K562 (cell line): ENCODE data around the gene LRRC3. TPM values are rescaled to one million over a fixed set of nuclear protein-coding genes. Genes with fewer than 3 reads are reported as not detected.
"Not testable (repeated sequence)": the region's sequence is repeated elsewhere in the genome, so short reads cannot be mapped to it uniquely, and the experiment has no call there.

Experiments
- ATF1 ChIP-seq, 2 experiments: fragments of 450-650 bp in 1 of 2; IDR thresholded peaks; 2 replicates each; pipeline ENCODE4 v1.6.1; 2016; ENCODE audit warnings: missing compliant biosample characterization in 1 of 2, missing genetic modification characterization in 1 of 2
- CREB1 ChIP-seq, 2 experiments: sonication (generic) in 1 of 2; formaldehyde crosslinking in 1 of 2; IDR thresholded peaks; 2 replicates each; pipeline versions ENCODE4 v1.6.1 to v1.8.0; 2012 to 2022; ENCODE audit warnings: inconsistent platforms in 1 of 2, mild to moderate bottlenecking in 1 of 2, missing genetic modification reagents in 1 of 2, moderate library complexity in 1 of 2
- CREM ChIP-seq: IDR thresholded peaks from 2 replicates; pipeline ENCODE4 v1.6.1; 2014; ENCODE audit warnings: antibody characterized with exemption, low read depth
- CTBP1 ChIP-seq: fragments of 450-650 bp; IDR thresholded peaks from 2 replicates; pipeline ENCODE4 v1.6.1; 2016; ENCODE audit warnings: borderline replicate concordance
- ELF1 ChIP-seq: fragments of 200-800 bp; sonication (Bioruptor generic); IDR thresholded peaks from 2 replicates; pipeline ENCODE4 v1.6.1; 2016; ENCODE audit warnings: missing genetic modification characterization, missing compliant biosample characterization
- ETV1 ChIP-seq: fragments of 450-650 bp; conservative IDR thresholded peaks from 2 replicates; pipeline ENCODE4 v1.6.1; 2016; ENCODE audit warnings: missing genetic modification characterization, control low read depth, low read depth, missing compliant biosample characterization
- ETV5 ChIP-seq: sonication (generic); formaldehyde crosslinking; IDR thresholded peaks from 2 replicates; pipeline ENCODE4 v1.4.0; 2020; ENCODE audit warnings: low read depth, mild to moderate bottlenecking, missing genetic modification reagents
- JUND ChIP-seq, 2 experiments: IDR thresholded peaks; 2 replicates in 1 of 2; 3 replicates in 1 of 2; pipeline ENCODE4 v1.6.1; 2011; ENCODE audit warnings: borderline replicate concordance in 2 of 2, low read depth in 2 of 2, low read length in 2 of 2, improper control_type of control experiment in 1 of 2, missing biosample characterization in 1 of 2, missing genetic modification characterization in 1 of 2, missing genetic modification reagents in 1 of 2
- RAD21 ChIP-seq, 2 experiments: fragments of 250-450 bp in 1 of 2; fragments of 450-650 bp in 1 of 2; sonication (Bioruptor Pico) in 1 of 2; formaldehyde crosslinking in 1 of 2; IDR thresholded peaks in 1 of 2; conservative IDR thresholded peaks in 1 of 2; 2 replicates each; pipeline versions ENCODE4 v1.4.0 to v1.8.0; 2020 to 2022; ENCODE audit warnings: mild to moderate bottlenecking in 2 of 2, moderate library complexity in 1 of 2
- RCOR1 ChIP-seq, 2 experiments: IDR thresholded peaks; 2 replicates each; pipeline ENCODE4 v1.6.1; 2012; ENCODE audit warnings: low read depth in 2 of 2, low read length in 2 of 2, borderline replicate concordance in 1 of 2, improper control_type of control experiment in 1 of 2
- SMC3 ChIP-seq: conservative IDR thresholded peaks from 2 replicates; pipeline ENCODE4 v1.6.1; 2011; ENCODE audit warnings: low read depth, low read length, improper control_type of control experiment; ENCODE audit not compliant: insufficient read depth
- STAG1 ChIP-seq: sonication (generic); formaldehyde crosslinking; IDR thresholded peaks from 2 replicates; pipeline ENCODE4 v1.5.0; 2020; ENCODE audit warnings: missing genetic modification reagents, borderline replicate concordance
- polyA plus RNA-seq, 8 experiments: library from polyadenylated mRNA; depleted of rRNA in 4 of 8; stranded (reverse) in 5 of 8; unstranded in 3 of 8; fragments of >200 nt; fragmentation: Nextera tagmentation in 2 of 8; fragmentation: Illumina TruSeq in 1 of 8; extraction: Ambion mirVana in 2 of 8; extraction: Trizol in 1 of 8; gene quantifications; 2 replicates each; pipeline versions ENCODE4 v1.2.1 to v1.2.3, GENCODE V29; 2011 to 2014; ENCODE audit warnings: inconsistent platforms in 1 of 8, missing spikeins in 1 of 8
- total RNA-seq, 7 experiments: library from RNA; depleted of rRNA in 6 of 7; stranded (reverse); fragments of >200 nt in 6 of 7; fragmentation: Illumina TruSeq in 2 of 7; extraction: Trizol in 2 of 7; gene quantifications; 2 replicates each; pipeline versions ENCODE4 v1.2.1 to v1.2.3, GENCODE V29; 2011 to 2021; ENCODE audit warnings: low replicate concordance in 1 of 7
- TF ChIP-seq, protein P1 (sequence below), 3 experiments: IDR thresholded peaks in 2 of 3; conservative IDR thresholded peaks in 1 of 3; 2 replicates each; pipeline ENCODE4 v1.5.1; 2011 to 2012; ENCODE audit warnings: low read length in 3 of 3, mild to moderate bottlenecking in 3 of 3, control low read depth in 2 of 3, improper control_type of control experiment in 1 of 3, inconsistent platforms in 1 of 3, low read depth in 1 of 3, mixed read lengths in 1 of 3, moderate library complexity in 1 of 3; ENCODE audit not compliant: insufficient read depth in 2 of 3
- TF ChIP-seq, protein P2 (sequence below): sonication (generic); formaldehyde crosslinking; IDR thresholded peaks from 2 replicates; pipeline ENCODE4 v1.8.0; 2022; ENCODE audit warnings: missing genetic modification reagents, mild to moderate bottlenecking, moderate library complexity, borderline replicate concordance
- TF ChIP-seq, protein P3 (sequence below), 2 experiments: fragments of 450-650 bp in 1 of 2; sonication (generic) in 1 of 2; formaldehyde crosslinking in 1 of 2; IDR thresholded peaks in 1 of 2; conservative IDR thresholded peaks in 1 of 2; 2 replicates each; pipeline versions ENCODE4 v1.6.1 to v1.8.1; 2016 to 2023; ENCODE audit warnings: mild to moderate bottlenecking in 2 of 2, moderate library complexity in 2 of 2, inconsistent platforms in 1 of 2, missing genetic modification reagents in 1 of 2
- TF ChIP-seq, protein P4 (sequence below): fragments of 450-650 bp; formaldehyde crosslinking; IDR thresholded peaks from 2 replicates; pipeline ENCODE4 v1.4.0; 2020; ENCODE audit warnings: mild to moderate bottlenecking, moderate library complexity

Gene LRRC3
- total and polyA plus RNA-seq, 9 of the 15 experiments (the other 6 are each of a cell fraction or from before 2014, with no cell fraction given), result 0.04 TPM; not detected in 7

DNA sequence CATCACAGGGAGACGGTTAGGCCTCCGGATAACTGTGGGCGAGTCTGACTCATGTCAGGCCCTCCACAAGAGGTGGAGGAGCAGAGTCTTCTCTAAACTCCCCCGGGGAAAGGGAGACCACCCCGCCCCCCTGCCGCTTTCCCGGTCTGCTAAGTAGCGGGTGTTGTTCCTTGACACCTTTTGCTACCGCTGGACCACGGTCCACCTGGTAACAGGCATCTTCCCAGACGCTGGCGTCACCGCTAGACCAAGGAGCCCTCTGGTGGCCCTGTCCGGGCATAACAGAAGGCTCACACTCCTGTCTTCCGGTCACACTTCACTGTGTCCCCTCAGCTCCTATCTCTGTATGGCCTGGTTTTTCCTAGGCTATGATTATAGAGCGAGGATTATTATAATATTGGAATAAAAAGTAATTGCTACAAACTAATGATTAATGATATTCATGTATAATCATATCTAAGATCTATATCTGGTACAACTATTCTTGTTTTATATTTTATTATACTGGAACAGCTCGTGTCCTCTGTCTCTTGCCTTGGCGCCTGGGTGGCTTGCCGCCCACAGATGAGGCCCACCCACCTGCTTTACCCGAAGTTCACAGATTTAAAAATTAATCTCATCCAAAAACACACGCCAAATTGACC, 24.4 kb downstream of the LRRC3 start (continued):
- TF ChIP-seq CREB1 (IDR thresholded peaks at IDR 0.05); ATF1 (CRISPR knock-in tag; IDR thresholded peaks at IDR 0.05); JUND (tag; IDR thresholded peaks at IDR 0.05; ENCODE audit: borderline replicate concordance, low read depth, low read length): not testable (repeated sequence)
- TF ChIP-seq CREB1 (CRISPR knock-in tag; IDR thresholded peaks at IDR 0.05) (peak; percentile 45; the same call in 1 of the 2 replicates), RAD21 (CRISPR knock-in tag; conservative IDR thresholded peaks at IDR 0.05 in 1 of 2, IDR thresholded peaks at IDR 0.05 in 1 of 2) (peak; percentile 25 to 77; a peak in 3 of 4 replicates), ELF1 (tag) (peak; percentile 24; the same call in 1 of the 2 replicates), SMC3 (peak; percentile 36; the same call in 1 of the 2 replicates), ATF1 (tag; IDR thresholded peaks at IDR 0.05) (peak; percentile 76), JUND (IDR thresholded peaks at IDR 0.05; ENCODE audit: borderline replicate concordance, low read depth, low read length) (0 out of 2 replicates have a peak, but pooled peaks have one; percentile 24), CREM (peak; percentile 66), STAG1 (0 out of 2 replicates have a peak, but pooled peaks have one; percentile 7), ETV1 (tag) (peak; percentile 85), ETV5 (CRISPR knock-in tag) (0 out of 2 replicates have a peak, but pooled peaks have one; percentile 34), RCOR1 (IDR thresholded peaks at IDR 0.05; ENCODE audit: borderline replicate concordance in 1 of 2, low read depth in 2 of 2, low read length in 2 of 2) (0 out of 4 replicates have a peak, but pooled peaks of 1 of the 2 experiments have one; percentile 13), CTBP1 (peak; percentile 40; the same call in 1 of the 2 replicates)
- TF ChIP-seq, protein P1, sequence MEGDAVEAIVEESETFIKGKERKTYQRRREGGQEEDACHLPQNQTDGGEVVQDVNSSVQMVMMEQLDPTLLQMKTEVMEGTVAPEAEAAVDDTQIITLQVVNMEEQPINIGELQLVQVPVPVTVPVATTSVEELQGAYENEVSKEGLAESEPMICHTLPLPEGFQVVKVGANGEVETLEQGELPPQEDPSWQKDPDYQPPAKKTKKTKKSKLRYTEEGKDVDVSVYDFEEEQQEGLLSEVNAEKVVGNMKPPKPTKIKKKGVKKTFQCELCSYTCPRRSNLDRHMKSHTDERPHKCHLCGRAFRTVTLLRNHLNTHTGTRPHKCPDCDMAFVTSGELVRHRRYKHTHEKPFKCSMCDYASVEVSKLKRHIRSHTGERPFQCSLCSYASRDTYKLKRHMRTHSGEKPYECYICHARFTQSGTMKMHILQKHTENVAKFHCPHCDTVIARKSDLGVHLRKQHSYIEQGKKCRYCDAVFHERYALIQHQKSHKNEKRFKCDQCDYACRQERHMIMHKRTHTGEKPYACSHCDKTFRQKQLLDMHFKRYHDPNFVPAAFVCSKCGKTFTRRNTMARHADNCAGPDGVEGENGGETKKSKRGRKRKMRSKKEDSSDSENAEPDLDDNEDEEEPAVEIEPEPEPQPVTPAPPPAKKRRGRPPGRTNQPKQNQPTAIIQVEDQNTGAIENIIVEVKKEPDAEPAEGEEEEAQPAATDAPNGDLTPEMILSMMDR (IDR thresholded peaks at IDR 0.05 in 2 of 3, conservative IDR thresholded peaks at IDR 0.05 in 1 of 3; ENCODE audit: insufficient read depth in 2 of 3, low read depth in 1 of 3, low read length in 3 of 3), result peak; percentile 53 to 65 (median 61)
- TF ChIP-seq, protein P2, sequence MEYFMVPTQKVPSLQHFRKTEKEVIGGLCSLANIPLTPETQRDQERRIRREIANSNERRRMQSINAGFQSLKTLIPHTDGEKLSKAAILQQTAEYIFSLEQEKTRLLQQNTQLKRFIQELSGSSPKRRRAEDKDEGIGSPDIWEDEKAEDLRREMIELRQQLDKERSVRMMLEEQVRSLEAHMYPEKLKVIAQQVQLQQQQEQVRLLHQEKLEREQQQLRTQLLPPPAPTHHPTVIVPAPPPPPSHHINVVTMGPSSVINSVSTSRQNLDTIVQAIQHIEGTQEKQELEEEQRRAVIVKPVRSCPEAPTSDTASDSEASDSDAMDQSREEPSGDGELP (CRISPR knock-in tag), result peak; percentile 12; the same call in 1 of the 2 replicates
- TF ChIP-seq, protein P3, sequence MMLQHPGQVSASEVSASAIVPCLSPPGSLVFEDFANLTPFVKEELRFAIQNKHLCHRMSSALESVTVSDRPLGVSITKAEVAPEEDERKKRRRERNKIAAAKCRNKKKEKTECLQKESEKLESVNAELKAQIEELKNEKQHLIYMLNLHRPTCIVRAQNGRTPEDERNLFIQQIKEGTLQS (IDR thresholded peaks at IDR 0.05), result 0 out of 2 replicates have a peak, but pooled peaks have one; percentile 38
- TF ChIP-seq, protein P3 (CRISPR knock-in tag; conservative IDR thresholded peaks at IDR 0.05), result not testable (repeated sequence)
- TF ChIP-seq, protein P4, sequence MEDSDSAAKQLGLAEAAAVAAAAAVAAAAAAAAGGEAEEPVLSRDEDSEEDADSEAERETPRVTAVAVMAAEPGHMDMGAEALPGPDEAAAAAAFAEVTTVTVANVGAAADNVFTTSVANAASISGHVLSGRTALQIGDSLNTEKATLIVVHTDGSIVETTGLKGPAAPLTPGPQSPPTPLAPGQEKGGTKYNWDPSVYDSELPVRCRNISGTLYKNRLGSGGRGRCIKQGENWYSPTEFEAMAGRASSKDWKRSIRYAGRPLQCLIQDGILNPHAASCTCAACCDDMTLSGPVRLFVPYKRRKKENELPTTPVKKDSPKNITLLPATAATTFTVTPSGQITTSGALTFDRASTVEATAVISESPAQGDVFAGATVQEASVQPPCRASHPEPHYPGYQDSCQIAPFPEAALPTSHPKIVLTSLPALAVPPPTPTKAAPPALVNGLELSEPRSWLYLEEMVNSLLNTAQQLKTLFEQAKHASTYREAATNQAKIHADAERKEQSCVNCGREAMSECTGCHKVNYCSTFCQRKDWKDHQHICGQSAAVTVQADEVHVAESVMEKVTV (CRISPR knock-in tag), result 0 out of 2 replicates have a peak, but pooled peaks have one; percentile 20
